Upper lobe of right lung (tissue), 1 donor: ENCODE data around the gene CNTN2. TPM values are rescaled to one million over a fixed set of nuclear protein-coding genes. Genes with fewer than 3 reads are reported as not detected.

ENCODE experiments used
- ATAC-seq: fragments of 200-7000 bp; cut with Tn5 transposase; one replicate; pipeline ENCODE4 v1.9.1; 2020; ENCODE audit warnings: mild to moderate bottlenecking, moderate library complexity
- DNase-seq: peaks from one replicate; pipeline ENCODE4 v3.0.0-alpha.2; 2020
- H3K27ac ChIP-seq: fragments of 200-600 bp; one replicate; pipeline ENCODE4 v1.8.0; 2022
- H3K27me3 ChIP-seq: fragments of 200-600 bp; one replicate; pipeline ENCODE4 v1.8.0; 2022; ENCODE audit warnings: mild to moderate bottlenecking
- H3K36me3 ChIP-seq: fragments of 200-600 bp; one replicate; pipeline ENCODE4 v1.8.0; 2022
- H3K4me1 ChIP-seq: fragments of 200-600 bp; one replicate; pipeline ENCODE4 v1.8.0; 2022
- H3K4me3 ChIP-seq: fragments of 200-600 bp; one replicate; pipeline ENCODE4 v1.8.0; 2022; ENCODE audit warnings: mild to moderate bottlenecking
- H3K9me3 ChIP-seq: fragments of 200-600 bp; one replicate; pipeline ENCODE4 v1.8.0; 2022
- CTCF ChIP-seq: fragments of 200-600 bp; IDR thresholded peaks from one replicate; pipeline ENCODE4 v1.8.0; 2022; ENCODE audit warnings: antibody characterized with exemption
- intact Hi-C: fragments of 100-400 bp; cut with DNase I; formaldehyde crosslinking; loops from one replicate; pipeline ENCODE4 v1.11.0; 2022
- total RNA-seq: library from RNA; stranded (reverse); fragmentation: NEBNext Ultra II Directional; extraction: Animal tissue kit (Norgen Biotek cat#: 25700); gene quantifications from one replicate; pipeline ENCODE4 v1.2.1, GENCODE V29; 2021
- donor health status: DM: no; HTN: yes; CAD: no; lungs with severe emphysema.

The CNTN2 gene
- total RNA-seq, 1 donor from 2014 or later, result not detected

DNA sequence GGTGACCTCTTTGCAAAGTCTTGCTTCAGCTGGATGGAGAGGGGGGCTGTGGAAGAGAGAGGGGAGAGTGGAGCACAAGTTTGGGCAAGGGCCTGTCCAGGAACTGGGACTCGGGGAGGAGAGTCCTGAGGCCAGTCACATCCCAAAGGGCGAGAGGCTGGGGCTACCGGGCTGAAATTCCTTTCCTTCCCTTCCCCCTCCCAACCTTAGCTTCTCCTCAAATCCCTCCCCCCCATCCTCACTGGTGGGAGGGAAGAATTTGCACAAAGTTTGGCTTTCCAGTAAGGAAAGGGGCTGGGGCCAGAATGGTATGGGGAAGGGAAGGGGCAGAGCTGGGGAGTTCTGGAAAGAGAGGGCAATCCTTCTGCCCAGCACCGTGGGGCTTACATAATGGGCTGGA is 854 bp downstream of the CNTN2 start:
- Histone ChIP-seq H3K4me1 (peaks cover 3% of the 10 kb centered on the region), H3K36me3 (no peaks in the 10 kb centered on the region), H3K4me3 (no peak overlapping the region), H3K27me3 (peaks cover 60% of the 10 kb centered on the region), H3K27ac (no peak overlapping the region), H3K9me3 (no peaks in the 10 kb centered on the region)
- ATAC-seq, result no peak
- no peak for DNase-seq
- intact Hi-C loops, result no loop called here
- TF ChIP-seq CTCF, result no peak

GRCh38 chr1:205044741-205045140 is 1.7 kb downstream of the CNTN2 start:
- TF ChIP-seq CTCF, result no peak
- H3K27ac ChIP-seq, result no peak overlapping the region
- intact Hi-C loops, result no loop called here
- no peaks in the 10 kb centered on the region for H3K36me3 ChIP-seq
- DNase-seq (no peak), ATAC-seq (no peak)
- H3K27me3 ChIP-seq, result peaks cover 60% of the 10 kb centered on the region
- H3K4me1 ChIP-seq, result peaks cover 3% of the 10 kb centered on the region
- no peaks in the 10 kb centered on the region for H3K9me3 ChIP-seq
- no peak overlapping the region for H3K4me3 ChIP-seq

- H3K27me3 ChIP-seq, result peaks cover 60% of the 10 kb centered on the region
- H3K36me3 ChIP-seq, result no peaks in the 10 kb centered on the region
- no peaks in the 10 kb centered on the region for H3K9me3 ChIP-seq
- H3K4me1 ChIP-seq, result peaks cover 3% of the 10 kb centered on the region
- ATAC-seq (no peak), DNase-seq (no peak)
- no peak for TF ChIP-seq CTCF
- intact Hi-C loops, result no loop called here
- no peak overlapping the region for H3K27ac ChIP-seq
- H3K4me3 ChIP-seq, result no peak overlapping the region
Observed at GRCh38 chr1:205045146-205045545, 2.1 kb downstream of the CNTN2 start.

GRCh38 chr1:205046870-205047269 is 3.9 kb downstream of the CNTN2 start:
- intact Hi-C loops, result no loop called here
- no peaks in the 10 kb centered on the region for H3K9me3 ChIP-seq
- DNase-seq (no peak), ATAC-seq (no peak)
- TF ChIP-seq CTCF, result no peak
- H3K27ac ChIP-seq, result no peak overlapping the region
- peaks cover 52% of the 10 kb centered on the region for H3K27me3 ChIP-seq
- no peak overlapping the region for H3K4me3 ChIP-seq
- peaks cover 3% of the 10 kb centered on the region for H3K4me1 ChIP-seq
- no peaks in the 10 kb centered on the region for H3K36me3 ChIP-seq

DNA sequence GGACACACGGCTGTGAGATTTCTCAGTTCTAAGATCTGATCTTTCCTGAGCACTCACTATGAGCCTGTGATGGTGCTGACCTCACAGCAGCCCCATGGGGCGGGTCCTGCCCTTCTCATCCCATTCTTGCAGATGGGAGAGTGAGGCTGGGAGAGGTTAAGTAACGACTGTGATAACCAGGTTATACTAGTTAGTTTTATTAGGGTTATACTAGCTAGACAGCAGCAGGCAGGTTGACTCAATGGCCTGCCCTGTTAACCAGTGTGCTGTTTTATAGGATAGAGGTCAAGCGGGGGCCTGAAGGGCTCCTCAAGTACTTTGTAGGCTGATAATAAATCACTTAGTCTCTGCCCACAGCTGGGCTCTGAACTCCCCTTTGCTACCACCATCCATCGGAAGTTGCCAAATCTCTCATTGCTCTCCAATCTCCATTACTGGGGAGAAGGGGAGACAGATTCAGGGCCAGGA is 4.8 kb downstream of the CNTN2 start:
- peaks cover under 1% of the 10 kb centered on the region for H3K4me1 ChIP-seq
- no peak for DNase-seq
- intact Hi-C loops, result no loop called here
- H3K9me3 ChIP-seq, result no peaks in the 10 kb centered on the region
- TF ChIP-seq CTCF, result no peak
- H3K4me3 ChIP-seq, result no peak overlapping the region
- no peaks in the 10 kb centered on the region for H3K36me3 ChIP-seq
- H3K27me3 ChIP-seq, result peaks cover 44% of the 10 kb centered on the region
- H3K27ac ChIP-seq, result no peak overlapping the region
- no peak for ATAC-seq

GRCh38 chr1:205048382-205048781 is 5.4 kb downstream of the CNTN2 start:
- no peaks in the 10 kb centered on the region for H3K4me1 ChIP-seq
- H3K4me3 ChIP-seq, result no peak overlapping the region
- no peak for DNase-seq
- H3K9me3 ChIP-seq, result no peaks in the 10 kb centered on the region
- no peak for TF ChIP-seq CTCF
- intact Hi-C loops, result no loop called here
- H3K27me3 ChIP-seq, result peaks cover 38% of the 10 kb centered on the region
- H3K36me3 ChIP-seq, result no peaks in the 10 kb centered on the region
- ATAC-seq, result no peak
- H3K27ac ChIP-seq, result no peak overlapping the region
